HepG2 (cell line): ENCODE measurements around the gene KIF22. TPM values are rescaled to one million over a fixed set of nuclear protein-coding genes. Genes with fewer than 3 reads are reported as not detected.

ENCODE experiments used
- ARNTL ChIP-seq: sonication (generic); formaldehyde crosslinking; IDR thresholded peaks from 2 replicates; pipeline ENCODE4 v1.4.0; 2020; ENCODE audit warnings: mild to moderate bottlenecking, missing genetic modification reagents
- FIP1L1 ChIP-seq: fragments of 200-400 bp; formaldehyde crosslinking; IDR thresholded peaks from 2 replicates; pipeline ENCODE4 v1.6.1; 2018; ENCODE audit warnings: low read depth, mild to moderate bottlenecking, low read length, moderate library complexity, borderline replicate concordance; ENCODE audit not compliant: insufficient read depth
- ISL2 ChIP-seq: sonication (generic); formaldehyde crosslinking; IDR thresholded peaks from 2 replicates; pipeline ENCODE4 v1.5.0; 2020; ENCODE audit warnings: missing genetic modification reagents
- KLF6 ChIP-seq: IDR thresholded peaks from 2 replicates; pipeline ENCODE4 v1.8.0; 2016; ENCODE audit warnings: missing biosample characterization, missing genetic modification reagents
- MED13 ChIP-seq: sonication (generic); formaldehyde crosslinking; IDR thresholded peaks from 2 replicates; pipeline ENCODE4 v1.5.0; 2020; ENCODE audit warnings: missing genetic modification reagents
- MEF2D ChIP-seq: sonication (generic); formaldehyde crosslinking; IDR thresholded peaks from 2 replicates; pipeline ENCODE4 v1.5.1; 2020; ENCODE audit warnings: mild to moderate bottlenecking, missing genetic modification reagents
- NFE2 ChIP-seq: sonication (generic); formaldehyde crosslinking; IDR thresholded peaks from 2 replicates; pipeline ENCODE4 v1.4.0; 2020; ENCODE audit warnings: missing genetic modification reagents
- RARA ChIP-seq: IDR thresholded peaks from 2 replicates; pipeline ENCODE4 v1.6.1; 2016; ENCODE audit warnings: missing genetic modification reagents, missing compliant biosample characterization
- RCOR2 ChIP-seq: IDR thresholded peaks from 2 replicates; pipeline ENCODE4 v1.6.1; 2016; ENCODE audit warnings: missing biosample characterization, missing genetic modification reagents
- SMAD3 ChIP-seq: sonication (generic); formaldehyde crosslinking; IDR thresholded peaks from 2 replicates; pipeline ENCODE4 v1.4.0; 2020; ENCODE audit warnings: missing genetic modification reagents
- SRF ChIP-seq: IDR thresholded peaks from 2 replicates; pipeline ENCODE4 v1.6.1; 2011; ENCODE audit warnings: mild to moderate bottlenecking, low read depth, low read length, moderate library complexity
- ZBTB21 ChIP-seq: sonication (generic); formaldehyde crosslinking; IDR thresholded peaks from 2 replicates; pipeline ENCODE4 v1.4.0; 2020; ENCODE audit warnings: missing genetic modification reagents
- ZFP1 ChIP-seq: IDR thresholded peaks from 2 replicates; pipeline ENCODE4 v1.6.1; 2016
- ZNF121 ChIP-seq: sonication (generic); formaldehyde crosslinking; IDR thresholded peaks from 2 replicates; pipeline ENCODE4 v1.5.0; 2020; ENCODE audit warnings: mild to moderate bottlenecking, missing genetic modification reagents
- ZNF138 ChIP-seq: sonication (generic); formaldehyde crosslinking; IDR thresholded peaks from 2 replicates; pipeline ENCODE4 v1.5.0; 2020; ENCODE audit warnings: mild to moderate bottlenecking, low read depth, missing genetic modification reagents
- ZNF329 ChIP-seq: sonication (generic); formaldehyde crosslinking; IDR thresholded peaks from 2 replicates; pipeline ENCODE4 v1.9.0; 2021; ENCODE audit warnings: low read depth, mild to moderate bottlenecking, missing genetic modification reagents
- ZNF33B ChIP-seq: sonication (generic); formaldehyde crosslinking; IDR thresholded peaks from 2 replicates; pipeline ENCODE4 v1.5.1; 2020; ENCODE audit warnings: mild to moderate bottlenecking, missing genetic modification reagents
- ZNF670 ChIP-seq: sonication (generic); formaldehyde crosslinking; IDR thresholded peaks from 2 replicates; pipeline ENCODE4 v1.8.0; 2022; ENCODE audit warnings: mild to moderate bottlenecking, missing genetic modification reagents, borderline replicate concordance
- ZNF674 ChIP-seq: sonication (generic); formaldehyde crosslinking; IDR thresholded peaks from 2 replicates; pipeline ENCODE4 v1.5.0; 2020; ENCODE audit warnings: low read depth, mild to moderate bottlenecking, missing genetic modification reagents
- ZNF737 ChIP-seq: sonication (generic); formaldehyde crosslinking; IDR thresholded peaks from 2 replicates; pipeline ENCODE4 v1.5.0; 2020; ENCODE audit warnings: missing genetic modification reagents, mild to moderate bottlenecking, borderline replicate concordance
- ZSCAN20 ChIP-seq: sonication (generic); formaldehyde crosslinking; IDR thresholded peaks from 2 replicates; pipeline ENCODE4 v1.4.0; 2020; ENCODE audit warnings: missing genetic modification reagents, mild to moderate bottlenecking, borderline replicate concordance
- polyA plus RNA-seq, 8 experiments: library from polyadenylated mRNA; depleted of rRNA in 3 of 8; stranded (reverse) in 7 of 8; unstranded in 1 of 8; fragments of >200 nt; fragmentation: Illumina TruSeq in 4 of 8; extraction: Trizol in 4 of 8; gene quantifications; 2 replicates each; pipeline versions ENCODE4 v1.2.1 to v1.2.3, GENCODE V29; 2011 to 2016; ENCODE audit warnings: low read depth in 4 of 8, missing spikeins in 1 of 8, mixed read lengths in 1 of 8; ENCODE audit not compliant: insufficient read depth in 1 of 8
- total RNA-seq, 5 experiments: library from RNA; depleted of rRNA; stranded (reverse); fragments of >200 nt; fragmentation: Illumina TruSeq; extraction: Trizol; gene quantifications; 2 replicates each; pipeline ENCODE4 v1.2.3, GENCODE V29; 2016; ENCODE audit warnings: low read depth in 1 of 5
- TF ChIP-seq, protein P1 (sequence below): sonication (generic); formaldehyde crosslinking; IDR thresholded peaks from 2 replicates; pipeline ENCODE4 v1.4.0; 2020; ENCODE audit warnings: mild to moderate bottlenecking, low read depth, missing genetic modification reagents
- TF ChIP-seq, protein P2 (sequence below): sonication (generic); formaldehyde crosslinking; IDR thresholded peaks from 2 replicates; pipeline ENCODE4 v1.4.0; 2020; ENCODE audit warnings: mild to moderate bottlenecking, missing genetic modification reagents
- TF ChIP-seq, protein P3 (sequence below): sonication (generic); formaldehyde crosslinking; IDR thresholded peaks from 2 replicates; pipeline ENCODE4 v1.5.1; 2020; ENCODE audit warnings: mild to moderate bottlenecking, missing genetic modification reagents, moderate library complexity
- TF ChIP-seq, protein P4 (sequence below): sonication (generic); formaldehyde crosslinking; IDR thresholded peaks from 2 replicates; pipeline ENCODE4 v1.5.0; 2020; ENCODE audit warnings: missing genetic modification reagents

KIF22 gene
- total and polyA plus RNA-seq, 2 of the 13 experiments (the other 11 are each of a cell fraction or from before 2014, with no cell fraction given): 95.8 to 118 TPM

DNA sequence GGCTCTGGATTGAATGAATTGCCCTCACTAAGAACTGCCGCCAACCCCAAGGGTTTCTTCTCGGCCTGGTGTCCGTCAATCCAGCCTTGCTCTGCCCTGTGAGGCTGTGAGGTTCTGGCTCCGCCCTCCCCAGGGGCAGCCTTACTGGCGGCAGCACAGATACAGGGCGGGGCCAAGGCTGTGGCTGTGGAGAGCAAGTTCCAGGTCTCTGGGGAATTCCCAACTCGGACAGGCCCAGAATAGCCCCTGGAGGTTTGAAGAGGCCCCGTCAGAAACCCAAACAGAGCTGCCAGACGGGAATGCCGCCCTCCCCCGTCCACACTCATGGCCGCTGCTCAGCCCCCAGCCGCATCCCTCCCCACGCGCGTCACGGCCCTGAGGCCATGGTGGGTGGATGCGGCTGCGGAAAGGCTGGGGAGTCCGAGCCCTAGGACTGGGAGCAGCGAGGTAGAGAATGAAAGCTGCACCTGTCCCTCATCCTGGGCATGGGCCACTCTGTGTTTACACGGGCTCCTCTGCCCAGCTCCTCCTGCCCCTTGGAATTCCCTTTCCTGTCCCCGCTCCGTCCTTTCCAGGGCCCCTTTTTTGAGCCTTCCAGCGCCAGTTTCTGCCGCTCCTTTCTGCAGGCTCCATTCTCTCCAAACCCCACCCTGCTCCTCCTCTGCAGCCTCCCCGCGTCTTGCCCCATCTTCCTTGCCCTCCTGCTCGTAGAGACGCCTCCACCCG lies 20.8 kb downstream of the KIF22 start (continued):
- TF ChIP-seq, protein P1, sequence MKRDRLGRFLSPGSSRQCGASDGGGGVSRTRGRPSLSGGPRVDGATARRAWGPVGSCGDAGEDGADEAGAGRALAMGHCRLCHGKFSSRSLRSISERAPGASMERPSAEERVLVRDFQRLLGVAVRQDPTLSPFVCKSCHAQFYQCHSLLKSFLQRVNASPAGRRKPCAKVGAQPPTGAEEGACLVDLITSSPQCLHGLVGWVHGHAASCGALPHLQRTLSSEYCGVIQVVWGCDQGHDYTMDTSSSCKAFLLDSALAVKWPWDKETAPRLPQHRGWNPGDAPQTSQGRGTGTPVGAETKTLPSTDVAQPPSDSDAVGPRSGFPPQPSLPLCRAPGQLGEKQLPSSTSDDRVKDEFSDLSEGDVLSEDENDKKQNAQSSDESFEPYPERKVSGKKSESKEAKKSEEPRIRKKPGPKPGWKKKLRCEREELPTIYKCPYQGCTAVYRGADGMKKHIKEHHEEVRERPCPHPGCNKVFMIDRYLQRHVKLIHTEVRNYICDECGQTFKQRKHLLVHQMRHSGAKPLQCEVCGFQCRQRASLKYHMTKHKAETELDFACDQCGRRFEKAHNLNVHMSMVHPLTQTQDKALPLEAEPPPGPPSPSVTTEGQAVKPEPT: no peak
- TF ChIP-seq RCOR2 (CRISPR knock-in tag) (0 out of 2 replicates have a peak, but pooled peaks have one; percentile 23), FIP1L1 (peak; percentile 95; the same call in 1 of the 2 replicates), ZNF33B (CRISPR knock-in tag) (0 out of 2 replicates have a peak, but pooled peaks have one; percentile 38), RARA (CRISPR knock-in tag) (no peak), ZNF670 (no peak), ISL2 (peak; percentile 61; the same call in 1 of the 2 replicates), ZBTB21 (CRISPR knock-in tag) (no peak), NFE2 (CRISPR knock-in tag) (no peak), ARNTL (CRISPR knock-in tag) (no peak), ZSCAN20 (peak; percentile 69; the same call in 1 of the 2 replicates), MEF2D (CRISPR knock-in tag) (peak; percentile 92), MED13 (no peak), ZNF329 (no peak), KLF6 (CRISPR knock-in tag) (0 out of 2 replicates have a peak, but pooled peaks have one; percentile 58), SRF (no peak), SMAD3 (peak; percentile 60; the same call in 1 of the 2 replicates), ZFP1 (CRISPR knock-in tag) (no peak), ZNF138 (CRISPR knock-in tag) (no peak), ZNF121 (CRISPR knock-in tag) (peak; percentile 50; the same call in 1 of the 2 replicates), ZNF737 (CRISPR knock-in tag) (no peak), ZNF674 (no peak)
- TF ChIP-seq, protein P2, sequence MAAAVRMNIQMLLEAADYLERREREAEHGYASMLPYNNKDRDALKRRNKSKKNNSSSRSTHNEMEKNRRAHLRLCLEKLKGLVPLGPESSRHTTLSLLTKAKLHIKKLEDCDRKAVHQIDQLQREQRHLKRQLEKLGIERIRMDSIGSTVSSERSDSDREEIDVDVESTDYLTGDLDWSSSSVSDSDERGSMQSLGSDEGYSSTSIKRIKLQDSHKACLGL (CRISPR knock-in tag): peak; percentile 15; the same call in 1 of the 2 replicates
- TF ChIP-seq, protein P3, sequence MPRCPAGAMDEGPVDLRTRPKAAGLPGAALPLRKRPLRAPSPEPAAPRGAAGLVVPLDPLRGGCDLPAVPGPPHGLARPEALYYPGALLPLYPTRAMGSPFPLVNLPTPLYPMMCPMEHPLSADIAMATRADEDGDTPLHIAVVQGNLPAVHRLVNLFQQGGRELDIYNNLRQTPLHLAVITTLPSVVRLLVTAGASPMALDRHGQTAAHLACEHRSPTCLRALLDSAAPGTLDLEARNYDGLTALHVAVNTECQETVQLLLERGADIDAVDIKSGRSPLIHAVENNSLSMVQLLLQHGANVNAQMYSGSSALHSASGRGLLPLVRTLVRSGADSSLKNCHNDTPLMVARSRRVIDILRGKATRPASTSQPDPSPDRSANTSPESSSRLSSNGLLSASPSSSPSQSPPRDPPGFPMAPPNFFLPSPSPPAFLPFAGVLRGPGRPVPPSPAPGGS (CRISPR knock-in tag): peak; percentile 97
- TF ChIP-seq, protein P4, sequence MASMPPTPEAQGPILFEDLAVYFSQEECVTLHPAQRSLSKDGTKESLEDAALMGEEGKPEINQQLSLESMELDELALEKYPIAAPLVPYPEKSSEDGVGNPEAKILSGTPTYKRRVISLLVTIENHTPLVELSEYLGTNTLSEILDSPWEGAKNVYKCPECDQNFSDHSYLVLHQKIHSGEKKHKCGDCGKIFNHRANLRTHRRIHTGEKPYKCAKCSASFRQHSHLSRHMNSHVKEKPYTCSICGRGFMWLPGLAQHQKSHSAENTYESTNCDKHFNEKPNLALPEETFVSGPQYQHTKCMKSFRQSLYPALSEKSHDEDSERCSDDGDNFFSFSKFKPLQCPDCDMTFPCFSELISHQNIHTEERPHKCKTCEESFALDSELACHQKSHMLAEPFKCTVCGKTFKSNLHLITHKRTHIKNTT (CRISPR knock-in tag): no peak
